ENCODE results near the gene CBX4.

CBX4 gene

DNA sequence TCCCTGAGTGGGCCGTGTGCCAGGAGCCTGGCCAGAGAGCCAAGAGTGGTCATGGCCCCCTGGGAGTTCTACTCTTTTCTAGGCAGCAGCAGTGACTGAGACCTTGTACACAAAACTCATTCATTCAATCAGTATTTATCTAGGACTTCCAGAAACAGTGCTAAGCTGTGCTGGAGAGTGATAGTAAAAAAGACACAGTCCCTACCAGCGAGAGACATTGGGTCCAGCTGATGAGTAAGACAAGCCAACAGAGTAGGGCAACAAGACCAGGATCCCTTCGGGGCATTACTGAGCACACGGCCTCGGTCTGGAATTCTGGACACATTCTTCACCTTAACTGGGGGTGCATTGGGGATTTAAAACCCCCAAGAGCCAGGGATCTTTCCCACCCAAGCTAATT, 20.2 kb downstream of the CBX4 start:
- ChIA-PET POLR2A (interaction anchor here (1.4 kb wide), 1 partner anchor 20 kb away, joined by 4 read pairs; the partner anchor contains the start of gene CBX4), CTCF (interaction anchor here (0.8 to 1.7 kb wide), 5 partner anchors 10 to 186 kb away, joined by 3 to 4 read pairs (median 3); no protein-coding TSS in a partner anchor)
- no peak for DNase-seq (ENCODE audit: low read depth, low spot score)
- H3K4me3 ChIP-seq (ENCODE audit: low read depth, low read length) = no peak overlapping the region
- no peak for TF ChIP-seq CTCF (IDR thresholded peaks at IDR 0.05; ENCODE audit: insufficient read depth, low read length, missing control alignments)

DNA sequence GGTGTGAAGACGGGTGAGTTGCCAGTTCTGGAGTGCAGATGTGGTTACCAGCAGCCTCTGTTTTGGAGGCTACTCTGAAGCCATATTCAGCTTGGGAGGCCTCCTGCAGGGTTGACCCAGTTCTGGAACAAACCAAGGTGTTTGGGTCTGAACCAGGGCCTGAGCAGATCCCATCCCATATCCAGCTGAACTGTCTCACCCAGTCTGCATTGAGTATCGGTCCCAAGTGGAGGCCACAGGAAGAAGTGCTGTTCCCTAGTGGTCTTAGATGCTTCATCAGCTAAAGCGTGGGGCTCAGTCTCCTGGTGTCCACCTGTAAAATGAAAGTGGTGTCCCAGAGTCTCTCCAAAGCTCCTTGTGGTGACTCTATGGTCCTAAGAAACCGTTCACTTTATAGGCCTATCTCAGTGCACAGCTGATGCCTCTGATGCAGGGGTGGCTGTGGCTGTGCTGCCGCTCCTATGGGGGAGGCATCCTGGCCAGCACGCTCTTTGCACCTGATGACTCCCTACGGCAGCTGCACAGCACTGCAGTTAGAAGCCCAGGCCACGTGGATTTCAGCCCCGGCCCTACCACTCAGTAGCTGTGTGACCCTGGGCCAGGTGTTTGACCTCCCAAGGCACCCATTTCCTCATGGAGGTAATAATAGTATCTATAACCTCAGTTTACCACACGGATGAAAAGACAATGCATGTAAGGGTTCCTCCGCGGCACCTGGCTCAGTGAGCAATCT, 21.0 kb downstream of the CBX4 start:
- no peak overlapping the region for H3K4me3 ChIP-seq (ENCODE audit: low read depth, low read length)
- no peak for TF ChIP-seq CTCF (IDR thresholded peaks at IDR 0.05; ENCODE audit: insufficient read depth, low read length, missing control alignments)
- ChIA-PET CTCF (interaction anchor here (0.5 to 2.0 kb wide), 7 partner anchors 10 to 80 kb away, joined by 3 to 6 read pairs (median 4); partner anchors contain the start of genes CBX4 and CBX8), POLR2A (interaction anchor here (0.9 to 1.4 kb wide), 3 partner anchors 12 to 21 kb away, joined by 4 to 5 read pairs (median 4); partner anchors contain the start of gene CBX4)
- no peak for DNase-seq (ENCODE audit: low read depth, low spot score)

- no peak for TF ChIP-seq CTCF (IDR thresholded peaks at IDR 0.05; ENCODE audit: insufficient read depth, low read length, missing control alignments)
- DNase-seq (ENCODE audit: low read depth, low spot score) = no peak
- ChIA-PET CTCF (interaction anchor here (0.6 to 0.9 kb wide), 2 partner anchors 19 to 155 kb away, joined by 3 read pairs; no protein-coding TSS in a partner anchor), POLR2A (interaction anchor here (1.6 kb wide), 1 partner anchor 23 kb away, joined by 6 read pairs; the partner anchor contains the start of gene CBX4)
- H3K4me3 ChIP-seq (ENCODE audit: low read depth, low read length) = no peak overlapping the region
Observed at GRCh38 chr17:79815836-79816461, 23.3 kb downstream of the CBX4 start.

DNA sequence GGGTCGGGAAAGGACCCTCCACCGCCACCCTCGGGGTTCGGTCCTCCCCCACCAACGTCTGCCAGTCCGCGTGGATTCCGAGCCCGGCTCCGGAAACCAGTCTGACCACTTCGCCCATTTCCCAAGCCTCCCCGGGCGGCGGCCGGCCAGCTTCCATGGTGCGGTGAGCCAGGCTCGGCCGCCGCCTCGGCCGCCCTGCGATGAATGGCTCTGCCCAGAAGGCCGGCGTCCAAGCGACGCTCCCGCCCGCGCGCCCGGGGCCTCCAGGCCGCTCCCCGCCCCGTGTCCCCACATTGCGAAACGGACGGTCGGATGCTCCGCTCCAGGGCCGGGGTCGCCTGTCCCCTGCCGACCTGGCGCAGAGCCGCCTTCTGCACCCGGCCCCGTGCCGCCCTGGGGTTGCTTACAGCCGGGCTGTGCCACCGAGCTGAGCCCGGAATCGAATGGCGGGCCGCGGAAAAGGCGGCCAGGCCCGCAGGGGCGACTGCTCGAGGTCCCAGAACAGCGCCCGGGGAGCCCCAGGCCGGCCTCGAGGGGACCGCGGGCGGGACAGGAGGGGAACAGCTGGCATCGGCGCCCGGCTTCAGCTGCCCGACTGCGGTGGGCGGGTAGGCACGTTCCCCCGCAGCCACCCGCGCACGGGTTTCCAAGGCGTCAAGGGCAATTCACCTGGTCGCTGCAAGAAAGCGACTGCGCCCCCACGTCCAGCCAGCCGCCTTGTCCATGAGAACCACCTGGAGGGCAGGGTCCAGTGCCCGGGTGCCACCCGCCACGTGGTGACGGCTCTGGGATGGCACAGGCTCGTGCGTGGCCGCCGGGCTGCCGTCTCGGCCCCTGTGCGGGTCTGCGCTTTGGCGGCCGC, 24.0 kb downstream of the CBX4 start:
- no peak for DNase-seq (ENCODE audit: low read depth, low spot score)
- POLR2A ChIA-PET = interaction anchor here (1.6 kb wide), 1 partner anchor 24 kb away, joined by 6 read pairs; the partner anchor contains the start of gene CBX4
- H3K4me3 ChIP-seq (ENCODE audit: low read depth, low read length) = no peak overlapping the region; the same call in 1 of the 2 replicates
- no peak for TF ChIP-seq CTCF (IDR thresholded peaks at IDR 0.05; ENCODE audit: insufficient read depth, low read length, missing control alignments)
- CTCF ChIA-PET = interaction anchor here (0.6 to 2.1 kb wide), 7 partner anchors 9 to 156 kb away, joined by 3 to 5 read pairs (median 3); no protein-coding TSS in a partner anchor

GRCh38 chr17:79814127-79814973, 24.9 kb downstream of the CBX4 start:
- POLR2A ChIA-PET = interaction anchor here (1.6 kb wide), 1 partner anchor 25 kb away, joined by 6 read pairs; the partner anchor contains the start of gene CBX4
- TF ChIP-seq CTCF (IDR thresholded peaks at IDR 0.05; ENCODE audit: insufficient read depth, low read length, missing control alignments) = no peak
- no peak for DNase-seq (ENCODE audit: low read depth, low spot score)
- H3K4me3 ChIP-seq (ENCODE audit: low read depth, low read length) = no peak overlapping the region
- CTCF ChIA-PET = interaction anchor here (0.8 to 2.5 kb wide), 6 partner anchors 10 to 27 kb away, joined by 3 to 19 read pairs (median 4); no protein-coding TSS in a partner anchor

All from AG04449 (cell line).